Retina (tissue), 1 donor: ENCODE results near the gene BID.

ENCODE experiments used
- DNase-seq: peaks from one replicate; pipeline ENCODE4 v3.0.0-alpha.2; 2016

BID gene

GRCh38 chr22:17774206-17774925 lies at the start of gene BID:
Gene BID, minus strand, starts transcription at chr22:17774469. Its CDS starts 24,353 bp downstream, at chr22:17750116.
- peak; percentile 56 for DNase-seq

- no peak for DNase-seq
Measured at GRCh38 chr22:17823964-17824363, 49.7 kb upstream of the BID start.

GRCh38 chr22:17823226-17823625 lies 49.0 kb upstream of the BID start:
- DNase-seq = no peak

GRCh38 chr22:17822087-17822486 lies 47.8 kb upstream of the BID start:
- DNase-seq = no peak

- no peak for DNase-seq
Measured at GRCh38 chr22:17820879-17821439, 46.7 kb upstream of the BID start.

- DNase-seq = no peak
Measured at GRCh38 chr22:17818649-17819048, 44.4 kb upstream of the BID start.

- no peak for DNase-seq
Measured at GRCh38 chr22:17818180-17818579, 43.9 kb upstream of the BID start.

GRCh38 chr22:17817511-17818065 lies 43.3 kb upstream of the BID start:
- DNase-seq = no peak

GRCh38 chr22:17817079-17817478 lies 42.8 kb upstream of the BID start:
- no peak for DNase-seq

GRCh38 chr22:17816649-17817048 lies 42.4 kb upstream of the BID start:
- DNase-seq = no peak

GRCh38 chr22:17815703-17816254 lies 41.5 kb upstream of the BID start:
- no peak for DNase-seq

GRCh38 chr22:17814830-17815229 lies 40.6 kb upstream of the BID start:
- DNase-seq = no peak

GRCh38 chr22:17814084-17814483 lies 39.8 kb upstream of the BID start:
- no peak for DNase-seq

- DNase-seq = no peak
Measured at GRCh38 chr22:17811119-17811518, 36.9 kb upstream of the BID start.

GRCh38 chr22:17810570-17811116 lies 36.4 kb upstream of the BID start:
- DNase-seq = no peak

GRCh38 chr22:17808693-17809403 lies 34.6 kb upstream of the BID start:
- no peak for DNase-seq

- no peak for DNase-seq
Measured at GRCh38 chr22:17807578-17808410, 33.5 kb upstream of the BID start.

GRCh38 chr22:17807086-17807485 lies 32.8 kb upstream of the BID start:
- no peak for DNase-seq

GRCh38 chr22:17806437-17806836 lies 32.2 kb upstream of the BID start:
- no peak for DNase-seq

- DNase-seq = no peak
Measured at GRCh38 chr22:17804331-17805080, 30.2 kb upstream of the BID start.

GRCh38 chr22:17803609-17804270 lies 29.5 kb upstream of the BID start:
- DNase-seq = peak; percentile 12
